AG04450 (cell line): ENCODE results near the gene GPAT2. TPM values are rescaled to one million over a fixed set of nuclear protein-coding genes. Genes with fewer than 3 reads are reported as not detected.
"Not testable (repeated sequence)": the region's sequence is repeated elsewhere in the genome, so short reads cannot be mapped to it uniquely, and the experiment has no call there.

Experiments
- CTCF ChIA-PET: fragments of 300-600, 350-600 bp; formaldehyde crosslinking; extraction: SDS; loops from one replicate; lab custom pipeline; 2022; ENCODE audit warnings: antibody characterized with exemption, inconsistent platforms; lab: Charles Lee
- POLR2A ChIA-PET: fragments of 350-600 bp; formaldehyde crosslinking; extraction: SDS; loops from one replicate; lab custom pipeline; 2021; ENCODE audit warnings: antibody characterized with exemption, inconsistent platforms; lab: Yijun Ruan, JAX
- DNase-seq: peaks from one replicate; pipeline ENCODE4 v3.0.0-alpha.2; 2011; ENCODE audit warnings: low read depth, low spot score
- H3K27ac ChIP-seq: one replicate; pipeline ENCODE4 v1.5.1; 2012; ENCODE audit warnings: low read depth, low read length, control low read depth
- H3K27me3 ChIP-seq: one replicate; pipeline ENCODE4 v1.6.0; 2012; ENCODE audit warnings: low read length; ENCODE audit not compliant: control insufficient read depth, insufficient read depth
- H3K4me3 ChIP-seq: 2 replicates; pipeline ENCODE4 v1.5.1; 2011; ENCODE audit warnings: mild to moderate bottlenecking, low read depth, low read length, control low read depth
- H3K9me3 ChIP-seq: 2 replicates; pipeline ENCODE4 v1.5.1; 2012; ENCODE audit warnings: low read length; ENCODE audit not compliant: control insufficient read depth, insufficient read depth
- polyA plus RNA-seq: library from polyadenylated mRNA; depleted of rRNA; stranded (reverse); fragments of >200 nt; gene quantifications from 2 replicates; pipeline ENCODE4 v1.2.3, GENCODE V29; 2011
- TF ChIP-seq, protein P1 (sequence below): IDR thresholded peaks from 2 replicates; pipeline ENCODE4 v1.5.1; 2011; ENCODE audit warnings: low read depth, low read length, control low read depth, inconsistent platforms

Gene GPAT2
- polyA plus RNA-seq, 1 experiment, result 0.10 TPM

DNA sequence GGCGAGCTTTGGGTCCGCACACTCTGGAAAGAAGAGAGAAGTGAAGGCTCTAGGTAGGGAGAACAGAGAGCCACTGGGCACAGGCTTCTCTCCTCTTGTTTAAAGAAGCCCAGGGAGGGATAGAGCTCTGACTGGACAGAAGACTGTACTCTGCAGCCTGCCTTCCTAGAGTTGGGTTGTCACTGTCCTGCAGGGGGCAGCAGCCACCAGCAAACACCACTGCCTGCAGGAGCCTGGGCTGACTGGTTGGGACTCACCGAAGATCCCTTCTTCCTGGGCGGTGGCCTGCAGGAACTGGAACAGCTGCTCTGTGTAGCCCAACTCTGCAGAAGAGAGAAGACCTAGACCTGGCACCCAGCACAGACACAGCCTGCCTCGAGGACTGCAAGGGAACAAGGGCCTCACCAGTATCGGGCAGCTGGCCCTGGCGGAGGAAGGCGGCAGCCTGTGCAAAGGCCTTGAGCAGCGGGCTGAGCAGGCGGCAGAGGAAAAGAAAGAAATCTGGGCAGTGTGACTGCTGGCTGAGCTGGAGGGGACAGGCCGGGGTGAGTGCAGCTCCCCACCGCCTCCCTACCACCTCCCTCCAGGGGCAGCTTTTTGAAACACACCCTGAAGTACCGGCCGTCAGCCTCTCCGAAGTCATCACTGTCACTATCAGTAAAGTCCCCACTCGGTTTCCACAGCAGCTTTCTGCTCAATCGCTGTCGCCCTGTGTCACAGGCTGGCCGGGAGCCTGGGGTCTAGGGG is 11.8 kb downstream of the GPAT2 start:
- H3K27ac ChIP-seq, H3K27me3 ChIP-seq, H3K9me3 ChIP-seq, H3K4me3 ChIP-seq: not testable (repeated sequence)
- CTCF ChIA-PET, result interaction anchor here (0.6 to 2.3 kb wide), 23 partner anchors 14 to 395 kb away, joined by 3 to 34 read pairs (median 3); partner anchors contain the start of gene ADRA2B
- TF ChIP-seq, protein P1, sequence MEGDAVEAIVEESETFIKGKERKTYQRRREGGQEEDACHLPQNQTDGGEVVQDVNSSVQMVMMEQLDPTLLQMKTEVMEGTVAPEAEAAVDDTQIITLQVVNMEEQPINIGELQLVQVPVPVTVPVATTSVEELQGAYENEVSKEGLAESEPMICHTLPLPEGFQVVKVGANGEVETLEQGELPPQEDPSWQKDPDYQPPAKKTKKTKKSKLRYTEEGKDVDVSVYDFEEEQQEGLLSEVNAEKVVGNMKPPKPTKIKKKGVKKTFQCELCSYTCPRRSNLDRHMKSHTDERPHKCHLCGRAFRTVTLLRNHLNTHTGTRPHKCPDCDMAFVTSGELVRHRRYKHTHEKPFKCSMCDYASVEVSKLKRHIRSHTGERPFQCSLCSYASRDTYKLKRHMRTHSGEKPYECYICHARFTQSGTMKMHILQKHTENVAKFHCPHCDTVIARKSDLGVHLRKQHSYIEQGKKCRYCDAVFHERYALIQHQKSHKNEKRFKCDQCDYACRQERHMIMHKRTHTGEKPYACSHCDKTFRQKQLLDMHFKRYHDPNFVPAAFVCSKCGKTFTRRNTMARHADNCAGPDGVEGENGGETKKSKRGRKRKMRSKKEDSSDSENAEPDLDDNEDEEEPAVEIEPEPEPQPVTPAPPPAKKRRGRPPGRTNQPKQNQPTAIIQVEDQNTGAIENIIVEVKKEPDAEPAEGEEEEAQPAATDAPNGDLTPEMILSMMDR, result peak; percentile 74
- POLR2A ChIA-PET, result interaction anchor here (1.0 kb wide), 1 partner anchor 186 kb away, joined by 3 read pairs; the partner anchor contains the start of gene STARD7
- peak; percentile 46 for DNase-seq

DNA sequence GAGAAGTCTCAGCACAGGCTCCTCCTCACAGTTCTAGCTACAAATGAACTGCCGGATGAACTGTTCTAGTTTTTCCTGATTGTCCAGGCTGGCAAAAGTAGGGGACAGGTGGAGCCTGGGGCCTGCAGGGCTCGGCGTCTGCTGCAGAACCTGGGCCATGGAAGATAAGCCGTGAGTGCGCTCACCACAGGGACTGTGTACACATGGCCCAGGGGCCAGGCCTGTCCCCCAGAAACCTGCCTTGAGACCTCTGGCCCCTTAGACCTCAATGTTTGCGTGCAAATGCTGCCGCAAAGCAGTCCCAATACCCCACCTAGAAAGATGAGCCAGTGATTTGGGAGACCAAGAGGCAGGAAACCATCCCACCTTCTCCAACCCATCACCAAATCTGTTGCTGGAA is 12.6 kb downstream of the GPAT2 start:
- not testable (repeated sequence) for H3K27me3 ChIP-seq, H3K27ac ChIP-seq, H3K4me3 ChIP-seq, H3K9me3 ChIP-seq, DNase-seq
- ChIA-PET POLR2A (interaction anchor here (1.0 kb wide), 1 partner anchor 186 kb away, joined by 3 read pairs; the partner anchor contains the start of gene STARD7), CTCF (interaction anchor here (0.6 to 2.3 kb wide), 21 partner anchors 13 to 396 kb away, joined by 3 to 34 read pairs (median 3); partner anchors contain the start of gene ADRA2B)

DNA sequence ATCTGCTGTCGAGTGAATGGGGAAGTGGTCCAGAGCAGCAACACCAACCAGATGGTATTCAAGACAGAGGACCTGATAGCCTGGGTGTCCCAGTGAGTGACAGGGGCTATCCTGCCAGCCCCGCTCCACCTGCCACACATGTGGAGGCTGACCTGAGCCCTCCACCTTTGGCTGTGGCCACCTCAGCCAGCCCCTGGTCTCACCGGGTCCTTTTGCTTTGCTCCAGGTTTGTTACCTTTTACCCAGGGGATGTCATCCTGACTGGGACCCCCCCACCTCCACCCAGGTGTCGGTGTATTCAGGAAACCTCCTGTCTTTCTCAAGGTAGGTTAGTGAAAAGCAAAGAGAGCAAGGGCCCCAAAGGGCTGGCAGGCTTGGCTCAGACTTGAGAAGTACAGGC is 13.6 kb downstream of the GPAT2 start:
- H3K9me3 ChIP-seq, H3K27me3 ChIP-seq, H3K4me3 ChIP-seq, POLR2A ChIA-PET, DNase-seq, H3K27ac ChIP-seq, CTCF ChIA-PET: not testable (repeated sequence)

DNA sequence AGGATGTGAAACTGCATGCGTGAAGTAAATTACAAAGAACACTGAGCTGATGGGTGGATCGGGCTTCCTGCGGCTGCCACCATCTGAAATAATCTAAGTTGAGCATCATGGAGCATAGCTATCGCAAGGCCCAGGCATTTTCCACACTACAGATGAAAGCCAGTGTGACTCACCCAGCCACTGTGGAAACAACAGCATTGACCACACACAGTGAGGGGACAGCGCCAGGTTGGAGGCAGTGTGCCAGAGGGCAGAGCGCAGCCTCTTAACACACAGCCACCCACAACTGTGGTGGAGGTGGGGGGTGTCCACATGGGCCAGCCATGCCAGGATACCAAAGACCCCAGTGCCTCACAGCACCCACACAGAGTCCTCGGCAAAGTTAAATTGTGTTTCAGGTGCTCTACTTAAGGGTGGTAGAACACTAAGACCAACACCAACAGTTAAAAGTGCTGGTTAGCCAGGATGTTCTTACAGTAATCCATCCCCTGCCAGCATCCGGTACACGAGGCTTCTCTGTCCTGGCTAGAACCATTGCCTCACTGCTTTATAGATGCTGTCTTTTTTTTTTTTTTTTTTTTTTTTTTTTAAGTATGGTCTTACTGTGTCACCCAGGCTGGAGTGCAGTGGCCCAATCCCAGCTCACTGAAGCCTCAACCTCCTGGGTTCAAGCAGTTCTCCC is 14.7 kb downstream of the GPAT2 start:
- H3K27ac ChIP-seq, H3K9me3 ChIP-seq, CTCF ChIA-PET, DNase-seq, H3K27me3 ChIP-seq, H3K4me3 ChIP-seq, POLR2A ChIA-PET: not testable (repeated sequence)

DNA sequence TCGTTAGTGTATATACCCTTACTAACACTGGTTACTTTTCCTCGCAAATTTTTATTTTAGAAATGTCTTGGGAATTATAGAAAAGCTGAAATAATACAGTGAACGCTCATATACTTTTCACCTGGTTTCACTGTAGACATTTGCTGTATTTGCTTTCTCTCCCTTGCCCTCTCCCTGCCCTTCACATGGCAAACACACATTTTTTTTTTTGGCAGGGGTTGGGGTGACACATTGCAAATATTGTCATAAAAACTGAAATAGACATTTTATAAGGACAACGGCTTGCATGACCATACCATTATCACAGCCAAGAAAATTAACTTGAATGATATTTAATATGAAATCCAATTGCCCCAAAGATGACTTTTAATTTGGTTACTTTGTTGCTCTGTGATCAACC is 18.4 kb downstream of the GPAT2 start:
- H3K4me3 ChIP-seq, DNase-seq, POLR2A ChIA-PET, H3K27ac ChIP-seq, H3K9me3 ChIP-seq, H3K27me3 ChIP-seq, CTCF ChIA-PET: not testable (repeated sequence)

DNA sequence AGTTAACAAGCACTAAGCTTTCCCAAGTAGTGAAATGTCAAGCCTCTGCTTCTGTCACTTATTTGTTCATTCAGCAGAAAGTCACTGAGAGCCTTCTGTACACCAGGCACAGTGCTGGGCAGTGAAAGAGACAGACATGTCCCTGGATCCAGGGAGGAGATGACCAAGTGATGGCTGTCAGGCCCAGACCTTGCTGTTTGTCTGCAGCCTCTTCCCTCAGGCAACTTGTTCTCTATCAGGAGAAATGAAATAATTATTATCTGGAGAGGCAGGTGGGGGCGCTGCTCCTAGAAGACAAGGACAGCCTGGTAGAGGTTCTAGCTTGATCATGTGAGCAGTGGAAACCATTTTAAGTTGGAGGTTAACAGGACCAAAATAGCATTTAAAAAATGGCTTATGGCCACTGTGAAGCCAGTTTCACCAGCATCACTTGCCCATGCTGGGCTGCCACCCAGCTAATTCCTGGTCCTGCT is 21.9 kb downstream of the GPAT2 start:
- H3K27ac ChIP-seq, H3K4me3 ChIP-seq, DNase-seq, CTCF ChIA-PET, POLR2A ChIA-PET, H3K27me3 ChIP-seq, H3K9me3 ChIP-seq: not testable (repeated sequence)

DNA sequence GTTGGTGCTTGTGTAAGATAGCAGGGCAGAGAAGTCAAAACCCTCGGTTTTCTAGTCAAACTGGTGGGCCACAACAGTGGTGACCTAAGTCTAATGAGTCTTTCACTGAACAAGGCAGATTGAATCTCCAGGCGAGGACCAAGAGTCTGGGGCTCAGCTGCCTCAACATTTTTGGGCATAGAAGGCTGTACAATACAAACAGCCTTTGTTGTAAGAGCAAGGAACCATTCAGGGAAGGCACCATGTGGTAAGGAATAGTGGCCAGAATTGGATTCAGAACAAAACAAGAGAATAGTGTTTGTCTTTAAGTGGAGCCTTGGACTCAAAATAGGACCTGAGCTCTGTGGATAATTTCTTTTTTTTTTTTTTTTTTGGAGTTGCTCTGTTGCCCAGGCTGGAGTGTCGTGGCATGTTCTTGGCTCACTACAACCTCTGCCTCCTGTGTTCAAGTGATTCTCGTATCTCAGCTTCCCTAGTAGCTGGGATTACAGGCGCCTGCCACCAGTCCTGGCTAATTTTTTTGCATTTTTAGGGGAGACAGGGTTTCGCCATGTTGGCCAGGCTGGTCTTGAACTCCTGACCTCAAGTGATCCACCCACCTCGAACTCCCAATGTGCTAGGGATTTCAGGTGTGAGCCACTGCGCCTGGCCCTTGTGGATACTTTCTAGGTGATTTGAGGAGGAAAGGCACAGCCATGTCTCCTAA is 22.5 kb downstream of the GPAT2 start:
- H3K9me3 ChIP-seq, CTCF ChIA-PET, H3K4me3 ChIP-seq, DNase-seq, H3K27ac ChIP-seq, POLR2A ChIA-PET, H3K27me3 ChIP-seq: not testable (repeated sequence)
